Measurements from ENCODE around the gene RAB11A.

GRCh38 chr15:65834603-65835282 is 34.5 kb upstream of the RAB11A start:
- TF ChIP-seq POLR2A (IDR thresholded peaks at IDR 0.05; ENCODE audit: low read depth, low read length) (no peak), POLR2AphosphoS5 (IDR thresholded peaks at IDR 0.05; ENCODE audit: low read depth, low read length) (no peak), TAF1 (IDR thresholded peaks at IDR 0.05; ENCODE audit: low read depth, low read length) (no peak)

Data from GM12891 (cell line).